ENCODE results near the gene CALD1.

CALD1 gene

GRCh38 chr7:134827889-134828288 lies 48.5 kb downstream of the CALD1 start:
- DNase-seq (ENCODE audit: low spot score): no peak

GRCh38 chr7:134828361-134828760 lies 48.9 kb downstream of the CALD1 start:
- DNase-seq (ENCODE audit: low spot score): no peak

DNA sequence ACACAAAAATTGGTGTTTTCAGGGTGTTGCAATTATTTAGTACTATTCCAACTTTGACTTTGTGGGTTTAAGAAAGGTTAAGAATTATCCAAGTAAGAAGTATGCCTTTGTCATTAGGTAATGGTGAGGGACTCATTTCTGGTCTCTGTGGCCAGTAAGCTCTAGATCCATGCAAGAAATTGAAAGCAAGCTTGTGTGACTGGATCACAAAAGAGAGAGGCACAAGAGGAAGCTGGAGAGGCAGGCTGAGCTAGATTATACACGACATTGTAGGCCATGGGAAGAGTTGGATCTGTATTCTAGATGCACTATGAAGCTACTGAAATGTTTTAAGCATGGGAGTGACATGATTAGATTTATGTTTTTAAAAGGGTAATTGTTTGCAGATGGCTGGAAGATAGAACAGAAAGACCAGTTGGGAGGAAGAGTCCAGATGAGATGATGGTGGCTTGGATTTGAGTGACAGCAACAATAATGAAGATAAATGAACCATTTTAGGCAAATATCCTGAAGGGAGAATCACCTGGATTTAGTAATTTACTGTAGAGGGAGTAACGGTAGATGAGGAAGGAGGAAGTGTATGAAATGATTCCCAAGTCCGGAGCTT lies 50.0 kb downstream of the CALD1 start:
- no peak for DNase-seq (ENCODE audit: low spot score)

GRCh38 chr7:134831862-134832261 lies 52.4 kb downstream of the CALD1 start:
- DNase-seq (ENCODE audit: low spot score): no peak

- no peak for DNase-seq (ENCODE audit: low spot score)
Measured at GRCh38 chr7:134832367-134832766, 52.9 kb downstream of the CALD1 start.

DNA sequence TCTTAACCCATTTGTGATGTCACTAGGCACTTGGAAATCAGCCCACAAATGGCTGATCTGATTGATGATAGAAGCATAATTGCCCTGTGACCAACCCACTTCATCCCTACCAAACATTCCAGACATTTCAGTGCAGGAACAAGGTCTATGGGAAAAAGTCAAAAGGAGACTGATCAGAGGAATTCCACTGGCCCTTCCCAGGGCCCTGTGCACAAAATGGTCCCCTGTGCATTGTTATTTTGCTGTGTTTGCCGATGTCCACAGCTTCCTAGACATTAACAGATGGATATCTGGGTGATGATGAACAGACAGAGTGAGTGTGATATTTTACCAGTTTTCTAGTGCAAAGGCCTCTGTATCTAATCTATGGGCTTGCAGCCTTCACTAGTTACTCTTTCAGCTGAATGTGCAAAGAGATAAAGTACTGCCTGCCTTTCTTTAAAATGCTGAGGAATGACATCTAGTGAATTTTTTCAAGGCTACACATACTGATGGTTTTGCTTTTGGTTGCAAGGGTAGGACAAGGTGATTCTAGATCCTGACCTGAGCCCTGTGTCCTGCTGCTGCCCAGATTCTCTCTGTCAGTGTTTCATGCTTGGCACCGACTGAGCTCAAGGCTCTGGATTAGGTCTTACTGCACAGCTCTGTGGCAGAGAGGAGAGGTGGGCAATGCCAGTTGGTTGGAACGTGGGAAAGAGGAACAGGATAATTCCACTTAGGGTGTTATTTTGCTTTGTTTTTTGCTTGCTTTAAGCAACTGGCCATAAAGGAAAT lies 55.4 kb downstream of the CALD1 start:
- DNase-seq (ENCODE audit: low spot score): no peak

DNA sequence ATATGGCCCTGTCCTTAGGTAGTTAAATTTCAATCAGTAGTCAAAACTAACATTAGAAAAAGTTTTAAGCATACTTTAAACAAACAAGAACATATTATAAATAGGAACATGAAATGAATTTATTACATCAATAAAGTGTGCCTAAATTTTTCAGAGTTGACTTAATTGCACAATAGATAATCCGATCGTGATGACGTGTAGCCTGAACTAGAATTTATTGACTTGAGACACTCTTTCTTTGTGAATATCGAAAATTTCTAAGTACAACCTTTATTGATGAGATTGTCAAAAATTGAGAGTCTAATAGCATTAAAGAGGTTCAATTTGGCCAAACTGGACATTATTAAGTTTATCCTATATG lies 56.0 kb downstream of the CALD1 start:
- no peak for DNase-seq (ENCODE audit: low spot score)

DNA sequence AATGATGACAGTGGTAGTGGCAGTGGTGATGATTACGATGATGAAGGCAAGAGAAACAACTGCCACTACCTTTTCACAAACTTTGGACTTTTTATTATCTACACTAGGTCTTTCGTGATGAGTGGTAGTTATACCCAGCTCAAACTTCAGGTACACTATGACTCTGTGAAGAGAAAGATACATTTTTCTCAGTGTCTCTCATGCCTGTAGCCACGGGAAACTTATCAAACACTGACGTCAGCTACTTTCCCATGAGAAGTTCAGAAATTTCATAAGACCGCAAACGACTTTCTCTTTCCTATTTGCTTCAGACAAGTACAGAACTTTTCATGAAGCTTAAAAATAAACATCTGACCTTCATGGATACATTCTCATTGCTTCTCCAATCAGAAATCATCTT lies 57.0 kb downstream of the CALD1 start:
- no peak for DNase-seq (ENCODE audit: low spot score)

DNA sequence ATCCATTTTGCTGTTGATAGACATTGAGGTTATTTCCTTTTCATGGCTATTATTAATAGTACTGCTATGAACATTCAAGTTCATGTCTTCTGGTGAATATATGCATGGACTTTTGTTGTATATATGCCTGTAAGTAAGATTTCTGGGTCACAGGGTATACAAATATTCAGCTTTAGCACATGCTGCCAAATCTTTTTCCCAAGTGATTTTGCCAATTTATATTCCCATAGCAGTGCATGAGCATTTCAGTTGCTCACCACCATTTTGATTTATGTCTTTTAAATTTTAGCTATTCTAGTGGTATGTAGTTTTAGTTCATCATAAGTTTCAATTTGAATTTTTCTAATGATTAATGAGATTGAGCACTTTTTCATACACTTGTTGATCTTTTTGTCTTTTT lies 59.9 kb downstream of the CALD1 start:
- no peak for DNase-seq (ENCODE audit: low spot score)

DNA sequence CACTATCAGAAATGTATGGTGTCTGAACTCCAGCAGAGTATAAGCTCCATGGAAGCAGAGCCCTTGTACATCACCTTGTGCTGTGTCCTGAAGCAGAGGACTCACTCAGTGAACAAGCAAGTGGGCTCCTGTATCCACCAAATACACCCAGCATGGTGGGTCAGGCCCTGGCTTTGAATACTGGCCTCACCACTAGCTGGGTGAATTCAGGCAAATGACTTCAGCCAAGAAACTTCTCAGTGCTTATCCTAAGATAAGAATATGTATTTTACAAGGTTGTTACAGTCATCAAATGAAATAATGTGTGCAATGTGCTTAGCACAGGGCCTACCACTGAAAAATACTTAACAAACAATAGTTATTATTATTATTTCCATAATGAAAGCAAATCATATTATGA lies 62.6 kb downstream of the CALD1 start:
- DNase-seq (ENCODE audit: low spot score): no peak

- DNase-seq (ENCODE audit: low spot score): no peak
Measured at GRCh38 chr7:134842886-134843430, 63.5 kb downstream of the CALD1 start.

- DNase-seq (ENCODE audit: low spot score): no peak
Measured at GRCh38 chr7:134844200-134844599, 64.8 kb downstream of the CALD1 start.

DNA sequence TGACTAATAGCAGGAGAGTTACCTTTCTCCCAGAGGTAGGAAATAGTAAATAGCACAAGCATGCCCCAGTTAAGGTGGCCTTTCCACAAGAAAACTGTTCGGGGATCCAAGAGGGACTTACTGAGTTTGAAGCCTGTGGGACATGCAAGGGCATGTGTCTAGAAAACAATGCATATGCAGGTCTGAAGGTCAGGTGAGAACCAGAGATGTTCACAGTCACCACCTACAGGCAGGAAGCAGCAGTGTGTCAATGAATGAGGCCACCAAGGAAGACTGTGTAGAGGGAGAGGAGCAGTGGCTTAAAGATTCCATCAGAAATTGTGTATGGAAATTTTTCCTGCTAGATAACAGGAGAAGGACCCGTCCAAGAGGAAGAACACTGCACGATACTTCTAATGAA lies 66.0 kb downstream of the CALD1 start:
- DNase-seq (ENCODE audit: low spot score): no peak

GRCh38 chr7:134847851-134848588 lies 68.6 kb downstream of the CALD1 start:
- DNase-seq (ENCODE audit: low spot score): no peak

DNA sequence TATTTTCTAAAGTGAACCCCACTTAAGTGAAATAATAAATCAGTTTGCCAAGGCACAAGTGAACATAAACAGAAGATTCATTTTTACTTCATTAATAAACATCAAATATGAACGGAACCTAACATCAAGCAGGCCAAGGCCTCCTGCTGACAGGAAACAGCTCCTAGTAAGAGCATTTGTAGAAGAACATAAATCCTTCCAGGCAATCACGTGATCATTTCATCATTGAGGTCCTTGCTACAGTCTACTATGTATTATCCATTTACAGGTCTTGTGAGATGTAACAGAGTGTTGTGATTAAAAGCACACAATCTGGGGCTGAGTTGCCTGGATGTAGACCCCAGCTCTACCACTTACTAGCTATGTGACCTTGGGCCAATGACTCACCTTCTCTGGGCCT lies 70.6 kb downstream of the CALD1 start:
- DNase-seq (ENCODE audit: low spot score): no peak

GRCh38 chr7:134851141-134851540 lies 71.7 kb downstream of the CALD1 start:
- no peak for DNase-seq (ENCODE audit: low spot score)

- no peak for DNase-seq (ENCODE audit: low spot score)
Measured at GRCh38 chr7:134852625-134853024, 73.2 kb downstream of the CALD1 start.

GRCh38 chr7:134854816-134855215 lies 75.4 kb downstream of the CALD1 start:
- no peak for DNase-seq (ENCODE audit: low spot score)

- DNase-seq (ENCODE audit: low spot score): no peak
Measured at GRCh38 chr7:134855442-134855841, 76.0 kb downstream of the CALD1 start.

DNA sequence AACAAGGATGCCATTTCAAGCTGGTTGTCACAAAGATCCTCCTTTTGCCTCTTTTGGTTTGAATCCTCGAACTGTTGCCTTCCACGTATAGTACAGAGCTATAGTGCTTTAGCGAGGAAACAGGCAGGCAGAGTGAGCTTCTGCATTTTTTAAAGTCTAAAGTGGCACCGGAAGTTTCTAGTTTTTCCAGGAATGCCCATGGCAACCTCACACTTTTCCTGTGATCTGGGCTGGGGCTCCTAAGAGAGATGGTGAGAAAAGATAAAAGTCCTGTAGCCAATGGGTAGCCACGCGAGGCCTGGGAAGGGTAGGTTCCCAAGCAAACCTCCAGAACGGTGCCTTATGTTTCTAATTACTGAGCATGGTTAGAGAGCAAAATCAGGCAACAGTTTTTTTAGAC lies 76.7 kb downstream of the CALD1 start:
- no peak for DNase-seq (ENCODE audit: low spot score)

GRCh38 chr7:134856691-134857090 lies 77.3 kb downstream of the CALD1 start:
- DNase-seq (ENCODE audit: low spot score): no peak

DNA sequence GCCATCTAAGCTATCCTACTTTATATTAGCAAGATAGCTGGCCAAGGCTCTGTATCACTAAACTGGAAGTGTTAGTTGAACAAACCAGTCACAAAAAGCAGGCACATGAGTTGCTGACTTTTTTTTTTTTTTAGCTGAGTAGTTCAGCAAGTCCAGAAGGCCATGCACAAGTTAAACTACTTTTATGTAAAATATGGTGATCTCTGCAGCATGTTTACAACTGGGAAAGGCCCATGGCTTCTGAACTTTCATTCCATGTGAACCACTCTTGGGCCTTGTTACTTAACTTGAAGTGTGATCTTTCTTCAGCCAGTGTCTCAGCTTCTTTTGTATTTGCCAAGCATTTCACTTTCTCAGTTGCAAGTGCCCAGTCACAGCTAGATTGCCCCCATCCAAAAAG lies 78.5 kb downstream of the CALD1 start:
- no peak for DNase-seq (ENCODE audit: low spot score)

- no peak for DNase-seq (ENCODE audit: low spot score)
Measured at GRCh38 chr7:134859783-134860182, 80.3 kb downstream of the CALD1 start.

Data from CD4-positive, alpha-beta T cell treated with Interleukin-15 for 4 hours (primary cell).